SK-N-SH treated with all-trans-retinoic acid at 6 μM for 48 hours (cell line): ENCODE data around the gene SLK.

ENCODE experiments used
- ESRRG ChIP-seq: fragments of 250-450 bp; sonication (Bioruptor Pico); IDR thresholded peaks from 2 replicates; pipeline ENCODE4 v1.6.1; 2021; ENCODE audit warnings: mild to moderate bottlenecking
- PATZ1 ChIP-seq: fragments of 250-450 bp; sonication (Bioruptor Pico); IDR thresholded peaks from 2 replicates; pipeline ENCODE4 v1.8.0; 2020; ENCODE audit warnings: mild to moderate bottlenecking, moderate library complexity, borderline replicate concordance
- TF ChIP-seq, protein P1 (sequence below): fragments of 250-450 bp; sonication (Bioruptor Pico); IDR thresholded peaks from 2 replicates; pipeline ENCODE4 v1.8.0; 2021; ENCODE audit warnings: low read depth, mild to moderate bottlenecking, moderate library complexity, borderline replicate concordance
- TF ChIP-seq, protein P2 (sequence below): fragments of 250-450 bp; sonication (Bioruptor Pico); IDR thresholded peaks from 2 replicates; pipeline ENCODE4 v1.5.1; 2021; ENCODE audit warnings: mild to moderate bottlenecking, moderate library complexity

- TF ChIP-seq, protein P1, sequence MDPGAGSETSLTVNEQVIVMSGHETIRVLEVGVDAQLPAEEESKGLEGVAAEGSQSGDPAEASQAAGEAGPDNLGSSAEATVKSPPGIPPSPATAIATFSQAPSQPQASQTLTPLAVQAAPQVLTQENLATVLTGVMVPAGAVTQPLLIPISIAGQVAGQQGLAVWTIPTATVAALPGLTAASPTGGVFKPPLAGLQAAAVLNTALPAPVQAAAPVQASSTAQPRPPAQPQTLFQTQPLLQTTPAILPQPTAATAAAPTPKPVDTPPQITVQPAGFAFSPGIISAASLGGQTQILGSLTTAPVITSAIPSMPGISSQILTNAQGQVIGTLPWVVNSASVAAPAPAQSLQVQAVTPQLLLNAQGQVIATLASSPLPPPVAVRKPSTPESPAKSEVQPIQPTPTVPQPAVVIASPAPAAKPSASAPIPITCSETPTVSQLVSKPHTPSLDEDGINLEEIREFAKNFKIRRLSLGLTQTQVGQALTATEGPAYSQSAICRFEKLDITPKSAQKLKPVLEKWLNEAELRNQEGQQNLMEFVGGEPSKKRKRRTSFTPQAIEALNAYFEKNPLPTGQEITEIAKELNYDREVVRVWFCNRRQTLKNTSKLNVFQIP (CRISPR knock-in tag): no peak
- no peak for TF ChIP-seq ESRRG (CRISPR knock-in tag)
- TF ChIP-seq, protein P2, sequence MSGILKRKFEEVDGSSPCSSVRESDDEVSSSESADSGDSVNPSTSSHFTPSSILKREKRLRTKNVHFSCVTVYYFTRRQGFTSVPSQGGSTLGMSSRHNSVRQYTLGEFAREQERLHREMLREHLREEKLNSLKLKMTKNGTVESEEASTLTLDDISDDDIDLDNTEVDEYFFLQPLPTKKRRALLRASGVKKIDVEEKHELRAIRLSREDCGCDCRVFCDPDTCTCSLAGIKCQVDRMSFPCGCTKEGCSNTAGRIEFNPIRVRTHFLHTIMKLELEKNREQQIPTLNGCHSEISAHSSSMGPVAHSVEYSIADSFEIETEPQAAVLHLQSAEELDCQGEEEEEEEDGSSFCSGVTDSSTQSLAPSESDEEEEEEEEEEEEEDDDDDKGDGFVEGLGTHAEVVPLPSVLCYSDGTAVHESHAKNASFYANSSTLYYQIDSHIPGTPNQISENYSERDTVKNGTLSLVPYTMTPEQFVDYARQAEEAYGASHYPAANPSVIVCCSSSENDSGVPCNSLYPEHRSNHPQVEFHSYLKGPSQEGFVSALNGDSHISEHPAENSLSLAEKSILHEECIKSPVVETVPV (CRISPR knock-in tag): no peak
- no peak for TF ChIP-seq PATZ1 (CRISPR knock-in tag)
Observed at GRCh38 chr10:104067525-104067924, 100.6 kb downstream of the SLK start.
